ENCODE measurements around the gene CNST. TPM values are rescaled to one million over a fixed set of nuclear protein-coding genes. Genes with fewer than 3 reads are reported as not detected.

Gene CNST
- total and polyA plus RNA-seq, 9 of the 15 experiments (the other 6 are each of a cell fraction or from before 2014, with no cell fraction given), result 17.0 to 55.3 (median 30.8) TPM

GRCh38 chr1:246582301-246583055 lies 16.2 kb downstream of the CNST start (continued):
- TF ChIP-seq ZBTB40 (IDR thresholded peaks at IDR 0.05) (no peak), ZBTB40 (CRISPR knock-in tag; IDR thresholded peaks at IDR 0.05) (no peak), ZSCAN32 (CRISPR knock-in tag; IDR thresholded peaks at IDR 0.05) (no peak), POLR3G (IDR thresholded peaks at IDR 0.05; ENCODE audit: extremely low read depth, insufficient read length, insufficient replicate concordance) (no peak), PTTG1 (tag; IDR thresholded peaks at IDR 0.05; ENCODE audit: low read depth) (no peak), DACH1 (IDR thresholded peaks at IDR 0.05; ENCODE audit: partially characterized antibody) (no peak), CREB3 (tag; conservative IDR thresholded peaks at IDR 0.05; ENCODE audit: low read depth) (no peak), ARID3B (CRISPR knock-in tag; IDR thresholded peaks at IDR 0.05; ENCODE audit: borderline replicate concordance) (no peak), HDAC8 (tag; IDR thresholded peaks at IDR 0.05) (no peak), ARID1B (IDR thresholded peaks at IDR 0.05) (peak; percentile 42; the same call in 1 of the 2 replicates), ZNF445 (CRISPR knock-in tag; IDR thresholded peaks at IDR 0.05; ENCODE audit: low read depth) (no peak), BCL6 (CRISPR knock-in tag; IDR thresholded peaks at IDR 0.05) (no peak), SMAD2 (IDR thresholded peaks at IDR 0.05; ENCODE audit: low read depth, low read length) (no peak), RBM25 (IDR thresholded peaks at IDR 0.05; ENCODE audit: low read depth, low read length, severe bottlenecking) (no peak), MEF2D (tag; conservative IDR thresholded peaks at IDR 0.05; ENCODE audit: low read depth) (no peak), CBX5 (IDR thresholded peaks at IDR 0.05; ENCODE audit: borderline replicate concordance, low read depth) (no peak), GTF2A2 (tag; IDR thresholded peaks at IDR 0.05) (no peak), IFI16 (CRISPR knock-in tag; IDR thresholded peaks at IDR 0.05) (no peak)

Measured in K562 (cell line).